HCT116 (cell line): ENCODE data around the gene TPI1. TPM values are rescaled to one million over a fixed set of nuclear protein-coding genes. Genes with fewer than 3 reads are reported as not detected.

ENCODE experiments used
- ATAC-seq: fragments of 200-7000 bp; cut with Tn5 transposase; 2 replicates; pipeline ENCODE4 v1.9.1; 2020; ENCODE audit warnings: mild to moderate bottlenecking, moderate library complexity
- BruUV-seq: library from RNA; stranded (reverse); fragments of 400-500 nt; replicated peaks from 2 replicates; lab custom pipeline; 2021; lab: Mats Ljungman, UMichigan
- CTCF ChIA-PET: fragments of 300-600 bp; sonication (Branson Sonifier 250); formaldehyde crosslinking; loops from one replicate; lab custom pipeline; 2021; ENCODE audit warnings: antibody characterized with exemption; lab: Charles Lee
- POLR2A ChIA-PET: fragments of 300-600, 350-600 bp; sonication (Branson Sonifier 250); formaldehyde crosslinking; loops from one replicate; lab custom pipeline; 2021; ENCODE audit warnings: antibody characterized with exemption; lab: Charles Lee
- RAD21 ChIA-PET, 2 experiments: fragments of 300-600 bp; sonication (Branson Sonifier 250); formaldehyde crosslinking; loops; one replicate each; lab custom pipeline; 2023; ENCODE audit warnings: low total read pairs in 2 of 2; ENCODE audit not compliant: uncharacterized antibody in 2 of 2, unreplicated experiment in 2 of 2, low non-redundant PET in 1 of 2; lab: Charles Lee
- DNase-seq: peaks from one replicate; pipeline ENCODE4 v3.0.0-alpha.2; 2010; ENCODE audit warnings: low read depth, low spot score
- H2AFZ ChIP-seq: fragments of 200-600 bp; shearing (Covaris generic), sonication (generic); 2 replicates; pipeline ENCODE4 v1.6.1; 2017; ENCODE audit warnings: low read depth, mixed run types, mixed read lengths, antibody characterized with exemption, low read length; ENCODE audit not compliant: poor library complexity, severe bottlenecking
- H3K27ac ChIP-seq: 2 replicates; pipeline ENCODE4 v1.5.1; 2012; ENCODE audit warnings: low read depth, low read length
- H3K27me3 ChIP-seq: fragments of 200-600 bp; sonication (generic); 2 replicates; pipeline ENCODE4 v1.6.1; 2016; ENCODE audit warnings: mixed run types, low read length, mixed read lengths; ENCODE audit not compliant: insufficient read depth
- H3K36me3 ChIP-seq, 2 experiments: fragments of 200-500 bp in 1 of 2; fragments of 200-600 bp in 1 of 2; sonication (Bioruptor generic) in 1 of 2; sonication (generic) in 1 of 2; 2 replicates each; pipeline versions ENCODE4 v1.5.1 to v1.6.1; 2014 to 2016; ENCODE audit warnings: low read length in 2 of 2, inconsistent platforms in 1 of 2, mixed read lengths in 1 of 2, mixed run types in 1 of 2; ENCODE audit not compliant: insufficient read depth in 2 of 2, control insufficient read depth in 1 of 2
- H3K4me1 ChIP-seq, 2 experiments: fragments of 200-600 bp in 1 of 2; sonication (generic) in 1 of 2; 2 replicates each; pipeline versions ENCODE4 v1.5.1 to v1.6.1; 2012 to 2017; ENCODE audit warnings: low read length in 2 of 2, inconsistent platforms in 1 of 2, mild to moderate bottlenecking in 1 of 2, mixed read lengths in 1 of 2, mixed run types in 1 of 2, moderate library complexity in 1 of 2; ENCODE audit not compliant: insufficient read depth in 2 of 2, control insufficient read depth in 1 of 2
- H3K4me2 ChIP-seq: fragments of 200-600 bp; sonication (generic); 2 replicates; pipeline ENCODE4 v1.6.1; 2017; ENCODE audit warnings: mixed run types, low read length, mixed read lengths
- H3K4me3 ChIP-seq, 2 experiments: fragments of 200-600 bp in 1 of 2; sonication (generic) in 1 of 2; replicated peaks in 1 of 2; 2 replicates each; pipeline ENCODE4 v1.5.1; 2011 to 2016; ENCODE audit warnings: low read length in 2 of 2, control low read depth in 1 of 2, low read depth in 1 of 2, mild to moderate bottlenecking in 1 of 2, mixed read lengths in 1 of 2, mixed run types in 1 of 2
- H3K79me2 ChIP-seq: fragments of 200-600 bp; sonication (generic); 2 replicates; pipeline ENCODE4 v1.6.1; 2017; ENCODE audit warnings: mild to moderate bottlenecking, mixed run types, low read length, moderate library complexity, mixed read lengths; ENCODE audit not compliant: insufficient read depth
- H3K9ac ChIP-seq: fragments of 200-600 bp; sonication (generic); 2 replicates; pipeline ENCODE4 v1.6.1; 2016; ENCODE audit warnings: low read length, mixed read lengths
- H3K9me2 ChIP-seq: fragments of 200-600 bp; sonication (generic), shearing (Covaris generic); 2 replicates; pipeline ENCODE4 v1.6.1; 2017; ENCODE audit warnings: mixed run types, mild to moderate bottlenecking, moderate library complexity; ENCODE audit not compliant: insufficient read depth
- H3K9me3 ChIP-seq, 2 experiments: fragments of 200-500 bp in 1 of 2; fragments of 200-600 bp in 1 of 2; sonication (Bioruptor generic) in 1 of 2; sonication (generic) in 1 of 2; 2 replicates each; pipeline ENCODE4 v1.6.1; 2014 to 2017; ENCODE audit warnings: low read length in 2 of 2, mixed read lengths in 2 of 2, inconsistent platforms in 1 of 2, low read depth in 1 of 2, mild to moderate bottlenecking in 1 of 2, mixed run types in 1 of 2, moderate library complexity in 1 of 2; ENCODE audit not compliant: control insufficient read depth in 1 of 2, insufficient read depth in 1 of 2
- H4K20me1 ChIP-seq: fragments of 200-600 bp; sonication (generic), shearing (Covaris generic); 2 replicates; pipeline ENCODE4 v1.6.1; 2017; ENCODE audit warnings: mixed run types, mild to moderate bottlenecking, moderate library complexity; ENCODE audit not compliant: insufficient read depth
- ATF3 ChIP-seq: IDR thresholded peaks from 2 replicates; pipeline ENCODE4 v1.6.1; 2012
- EGR1 ChIP-seq: IDR thresholded peaks from 2 replicates; pipeline ENCODE4 v1.6.1; 2012; ENCODE audit warnings: low read depth
- EZH2 ChIP-seq: fragments of 200-600 bp; sonication (generic); IDR thresholded peaks from 2 replicates; pipeline ENCODE4 v1.6.1; 2017; ENCODE audit warnings: antibody characterized with exemption, mixed run types
- JUND ChIP-seq: IDR thresholded peaks from 2 replicates; pipeline ENCODE4 v1.6.1; 2012
- POLR2A ChIP-seq: IDR thresholded peaks from 2 replicates; pipeline ENCODE4 v1.7.0; 2011; ENCODE audit warnings: borderline replicate concordance; ENCODE audit not compliant: insufficient read depth, insufficient read length; ENCODE audit errors: extremely low read depth
- POLR2AphosphoS5 ChIP-seq: IDR thresholded peaks from 2 replicates; pipeline ENCODE4 v1.6.1; 2011; ENCODE audit warnings: mild to moderate bottlenecking, low read depth, low read length, moderate library complexity
- RAD21 ChIP-seq: IDR thresholded peaks from 2 replicates; pipeline ENCODE4 v1.6.1; 2012; ENCODE audit warnings: low read depth, mild to moderate bottlenecking
- REST ChIP-seq: IDR thresholded peaks from 2 replicates; pipeline ENCODE4 v1.6.1; 2012; ENCODE audit warnings: low read depth
- TCF7L2 ChIP-seq: IDR thresholded peaks from 2 replicates; pipeline ENCODE4 v1.7.0; 2011; ENCODE audit warnings: borderline replicate concordance, inconsistent platforms; ENCODE audit not compliant: insufficient read depth, insufficient read length; ENCODE audit errors: extremely low read depth
- ZFX ChIP-seq: fragments of 450-650 bp; IDR thresholded peaks from 2 replicates; pipeline ENCODE4 v1.6.1; 2017
- intact Hi-C: fragments of 100-400 bp; cut with micrococcal nuclease; formaldehyde crosslinking; loops from 2 replicates; pipeline ENCODE4 v1.10.0; 2022
- total RNA-seq: library from RNA; stranded (reverse); gene quantifications from one replicate; pipeline ENCODE4 v1.2.1, GENCODE V29; 2021; ENCODE audit not compliant: unreplicated experiment

The TPI1 gene
- total RNA-seq, 1 experiment from 2014 or later: 1,068 TPM

GRCh38 chr12:6840761-6841515 lies 26.4 kb upstream of the TPI1 start, which contains the start of gene GNB3:
TSS of gene GNB3 (plus strand) at chr12:6840925. CDS start at chr12:6841288, 363 bp downstream.
- BruUV-seq: no TSS peak
- intact Hi-C loops: no loop called here
- H4K20me1 ChIP-seq: no peaks in the 10 kb centered on the region
- H3K27ac ChIP-seq: no peak within 1 kb of the TSS
- no peaks in the 10 kb centered on the region for H3K9me2 ChIP-seq
- TF ChIP-seq EZH2 (no peak), REST (no peak), POLR2AphosphoS5 (no peak), EGR1 (no peak), RAD21 (no peak), JUND (no peak), TCF7L2 (no peak), ATF3 (no peak), POLR2A (no peak), ZFX (no peak)
- H3K4me3 ChIP-seq: no peak within 1 kb of the TSS
- DNase-seq (no peak), ATAC-seq (no peak)
- peaks cover 0 to 2% of the 10 kb centered on the region in 2 experiments; a peak in 2 of 4 replicates for H3K4me1 ChIP-seq
- H3K9ac ChIP-seq: no peak within 1 kb of the TSS
- H3K36me3 ChIP-seq: peaks cover 10 to 15% of the 10 kb centered on the region in 2 experiments; a peak in 3 of 4 replicates
- no peak within 1 kb of the TSS for H2AFZ ChIP-seq
- no peaks in the 10 kb centered on the region for H3K79me2 ChIP-seq
- no peaks in the 10 kb centered on the region for H3K9me3 ChIP-seq
- POLR2A ChIA-PET: interaction anchor here (1.4 to 4.4 kb wide), 2 partner anchors 11 kb away, joined by 3 to 19 read pairs; partner anchors contain the start of genes CDCA3 and USP5
- H3K27me3 ChIP-seq: no peaks in the 10 kb centered on the region
- RAD21 ChIA-PET: no interaction called here
- no peak within 1 kb of the TSS for H3K4me2 ChIP-seq
- CTCF ChIA-PET: no interaction called here
